Measurements from ENCODE around the gene INPP5E. TPM values are rescaled to one million over a fixed set of nuclear protein-coding genes. Genes with fewer than 3 reads are reported as not detected.

Gene INPP5E
- total and polyA plus RNA-seq, 11 donors: 6.4 to 11.7 (median 9.3) TPM

GRCh38 chr9:136474974-136475865 is 35.6 kb upstream of the INPP5E start:
- no peak for DNase-seq

GRCh38 chr9:136474021-136474640 is 34.5 kb upstream of the INPP5E start:
- Histone ChIP-seq H3K9me3 (no peaks in the 10 kb centered on the region), H3K27ac (no peak overlapping the region), H3K4me1 (peaks cover 0 to 3% (median 0%) of the 10 kb centered on the region in 12 donors), H3K36me3 (peaks cover 2 to 100% (median 94%) of the 10 kb centered on the region in 9 donors), H3K27me3 (no peaks in the 10 kb centered on the region), H3K4me3 (no peak overlapping the region)
- DNase-seq (no peak), ATAC-seq (no peak)
- 93 to 97% (median 95%) methylated on average over 17 to 27 of the region's 27 CpGs for whole genome bisulfite sequencing, 4 donors
- intact Hi-C loops (cut with DNase I): no loop called here
- TF ChIP-seq CTCF (IDR thresholded peaks at IDR 0.05): no peak
- no peak for TF ChIP-seq POLR2A (IDR thresholded peaks at IDR 0.05)

More at GRCh38 chr9:136474974-136475865, 35.6 kb upstream of the INPP5E start:
- H3K36me3 ChIP-seq: peaks cover 0 to 100% (median 83%) of the 10 kb centered on the region in 9 donors
- H3K9me3 ChIP-seq: no peaks in the 10 kb centered on the region
- no peak overlapping the region for H3K4me3 ChIP-seq
- H3K27me3 ChIP-seq: no peaks in the 10 kb centered on the region
- peaks cover 0 to 3% (median 0%) of the 10 kb centered on the region in 12 donors for H3K4me1 ChIP-seq
- 92 to 94% (median 93%) methylated on average over 30 to 34 of the region's 34 CpGs for WGBS, 4 donors
- TF ChIP-seq CTCF (IDR thresholded peaks at IDR 0.05): no peak
- TF ChIP-seq POLR2A (IDR thresholded peaks at IDR 0.05): no peak
- H3K27ac ChIP-seq: no peak overlapping the region
- ATAC-seq: no peak
- intact Hi-C loops (cut with DNase I): no loop called here

GRCh38 chr9:136473354-136473721 is 33.7 kb upstream of the INPP5E start:
- DNase-seq: no peak

More at GRCh38 chr9:136473354-136473721, 33.7 kb upstream of the INPP5E start:
- no peak for TF ChIP-seq CTCF (IDR thresholded peaks at IDR 0.05)
- TF ChIP-seq POLR2A (IDR thresholded peaks at IDR 0.05): no peak
- H3K27me3 ChIP-seq: no peaks in the 10 kb centered on the region
- no peaks in the 10 kb centered on the region for H3K4me1 ChIP-seq
- H3K9me3 ChIP-seq: no peaks in the 10 kb centered on the region
- H3K36me3 ChIP-seq: peaks cover 2 to 100% (median 96%) of the 10 kb centered on the region in 9 donors
- intact Hi-C loops (cut with DNase I): no loop called here
- no peak overlapping the region for H3K4me3 ChIP-seq
- 85 to 90% (median 90%) methylated on average over 14 of the region's 14 CpGs for WGBS, 4 donors
- H3K27ac ChIP-seq: no peak overlapping the region
- ATAC-seq: no peak

Measured in heart left ventricle (tissue), 16 donors.